MM.1S (cell line): ENCODE data around the gene LDLRAD4.

Source experiments
- DNase-seq: peaks from one replicate; pipeline ENCODE4 v3.0.0-alpha.2; 2015
- H2AFZ ChIP-seq: fragments of 300-600 bp; sonication (generic); 2 replicates; pipeline ENCODE4 v1.6.0; 2016; ENCODE audit warnings: antibody characterized with exemption, low read length
- H3F3A ChIP-seq: fragments of 300-600 bp; sonication (generic); 2 replicates; pipeline ENCODE4 v1.6.1; 2016; ENCODE audit warnings: mild to moderate bottlenecking, antibody characterized with exemption, low read length, moderate library complexity, mixed read lengths; ENCODE audit not compliant: insufficient read depth
- H3K27ac ChIP-seq: fragments of 300-600 bp; sonication (generic); 2 replicates; pipeline ENCODE4 v1.5.1; 2016; ENCODE audit warnings: mild to moderate bottlenecking, low read length
- H3K27me3 ChIP-seq: fragments of 300-600 bp; sonication (generic); replicated peaks from 2 replicates; pipeline ENCODE4 v1.6.0; 2016; ENCODE audit warnings: low read length; ENCODE audit not compliant: insufficient read depth
- H3K36me3 ChIP-seq: fragments of 300-600 bp; sonication (generic); replicated peaks from 2 replicates; pipeline ENCODE4 v1.6.1; 2016; ENCODE audit warnings: mild to moderate bottlenecking, low read length, mixed read lengths; ENCODE audit not compliant: insufficient read depth
- H3K4me1 ChIP-seq: fragments of 300-600 bp; sonication (generic); 2 replicates; pipeline ENCODE4 v1.6.1; 2016; ENCODE audit warnings: low read length, mixed read lengths
- H3K4me2 ChIP-seq: fragments of 300-600 bp; sonication (generic); 2 replicates; pipeline ENCODE4 v1.6.0; 2016; ENCODE audit warnings: low read depth, low read length
- H3K4me3 ChIP-seq: fragments of 300-600 bp; sonication (generic); 2 replicates; pipeline ENCODE4 v1.5.1; 2016; ENCODE audit warnings: low read length, mixed read lengths
- H3K79me2 ChIP-seq: fragments of 300-600 bp; sonication (generic); 2 replicates; pipeline ENCODE4 v1.6.1; 2016; ENCODE audit warnings: mixed run types, low read length, mixed read lengths
- H3K9ac ChIP-seq: fragments of 300-600 bp; sonication (generic); 2 replicates; pipeline ENCODE4 v1.6.1; 2016; ENCODE audit warnings: low read length, mixed read lengths
- H3K9me2 ChIP-seq: fragments of 300-600 bp; sonication (generic); replicated peaks from 2 replicates; pipeline ENCODE4 v1.6.1; 2016; ENCODE audit warnings: mild to moderate bottlenecking, low read length, mixed read lengths; ENCODE audit not compliant: insufficient read depth
- H3K9me3 ChIP-seq: fragments of 300-600 bp; sonication (generic); replicated peaks from 2 replicates; pipeline ENCODE4 v1.6.1; 2016; ENCODE audit warnings: mild to moderate bottlenecking, low read length, mixed read lengths; ENCODE audit not compliant: insufficient read depth
- H4K20me1 ChIP-seq: fragments of 300-600 bp; sonication (generic); 2 replicates; pipeline ENCODE4 v1.6.1; 2016; ENCODE audit warnings: mild to moderate bottlenecking, low read length, moderate library complexity, mixed read lengths; ENCODE audit not compliant: insufficient read depth
- CTCF ChIP-seq: fragments of 300-600 bp; sonication (generic); IDR thresholded peaks from 2 replicates; pipeline ENCODE4 v1.5.1; 2016; ENCODE audit warnings: antibody characterized with exemption, low read length, mixed read lengths
- EZH2 ChIP-seq: fragments of 300-600 bp; sonication (generic); optimal IDR thresholded peaks from 2 replicates; pipeline ENCODE3; 2017; ENCODE audit warnings: low read depth, mild to moderate bottlenecking, antibody characterized with exemption, low read length, mixed read lengths
- EZH2phosphoT487 ChIP-seq: fragments of 300-600 bp; sonication (generic); IDR thresholded peaks from 2 replicates; pipeline ENCODE4 v1.6.1; 2018; ENCODE audit warnings: antibody characterized with exemption, low read length

Gene LDLRAD4

GRCh38 chr18:13202571-13202970 is 16.0 kb upstream of the LDLRAD4 start:
- Histone ChIP-seq H3K4me1 (no peaks in the 10 kb centered on the region), H3F3A (no peaks in the 10 kb centered on the region), H3K27me3 (no peaks in the 10 kb centered on the region), H4K20me1 (no peaks in the 10 kb centered on the region), H3K9me3 (no peaks in the 10 kb centered on the region), H3K4me3 (no peak overlapping the region), H3K27ac (no peak overlapping the region), H3K9ac (no peak overlapping the region), H3K4me2 (no peak overlapping the region), H3K9me2 (no peaks in the 10 kb centered on the region), H3K36me3 (no peaks in the 10 kb centered on the region), H3K79me2 (no peaks in the 10 kb centered on the region), H2AFZ (no peak overlapping the region)
- DNase-seq: no peak
- TF ChIP-seq EZH2: no peak
- TF ChIP-seq EZH2phosphoT487: no peak
- no peak for TF ChIP-seq CTCF

- H3K79me2 ChIP-seq: no peaks in the 10 kb centered on the region
Measured at GRCh38 chr18:13206301-13206700, 12.3 kb upstream of the LDLRAD4 start.

GRCh38 chr18:13207294-13207693 is 11.3 kb upstream of the LDLRAD4 start:
- H3K79me2 ChIP-seq: no peaks in the 10 kb centered on the region
- H3K9ac ChIP-seq: no peak overlapping the region
- H4K20me1 ChIP-seq: no peaks in the 10 kb centered on the region
- H3K36me3 ChIP-seq: no peaks in the 10 kb centered on the region
- no peak overlapping the region for H3K4me2 ChIP-seq
- no peaks in the 10 kb centered on the region for H3K4me1 ChIP-seq
- H3K27ac ChIP-seq: no peak overlapping the region
- no peaks in the 10 kb centered on the region for H3F3A ChIP-seq
- DNase-seq: no peak
- no peak overlapping the region for H2AFZ ChIP-seq
- no peaks in the 10 kb centered on the region for H3K9me3 ChIP-seq
- TF ChIP-seq EZH2 (no peak), CTCF (no peak), EZH2phosphoT487 (no peak)
- H3K4me3 ChIP-seq: no peak overlapping the region
- no peaks in the 10 kb centered on the region for H3K27me3 ChIP-seq
- H3K9me2 ChIP-seq: no peaks in the 10 kb centered on the region

More at GRCh38 chr18:13206301-13206700, 12.3 kb upstream of the LDLRAD4 start:
- H3K36me3 ChIP-seq: no peaks in the 10 kb centered on the region
- no peaks in the 10 kb centered on the region for H3K27me3 ChIP-seq
- TF ChIP-seq CTCF: no peak
- no peak for TF ChIP-seq EZH2
- TF ChIP-seq EZH2phosphoT487: no peak
- no peak overlapping the region for H3K9ac ChIP-seq
- no peaks in the 10 kb centered on the region for H3K9me2 ChIP-seq
- no peak for DNase-seq
- H2AFZ ChIP-seq: no peak overlapping the region
- H4K20me1 ChIP-seq: no peaks in the 10 kb centered on the region
- H3F3A ChIP-seq: no peaks in the 10 kb centered on the region
- no peaks in the 10 kb centered on the region for H3K9me3 ChIP-seq
- no peak overlapping the region for H3K27ac ChIP-seq
- no peaks in the 10 kb centered on the region for H3K4me1 ChIP-seq
- H3K4me3 ChIP-seq: no peak overlapping the region
- no peak overlapping the region for H3K4me2 ChIP-seq
